Prostate gland (tissue), 2 donors: ENCODE results near the gene SOX12. TPM values are rescaled to one million over a fixed set of nuclear protein-coding genes. Genes with fewer than 3 reads are reported as not detected.

Experiments used
- DNase-seq: peaks from one replicate; pipeline ENCODE4 v3.0.0-alpha.2; 2019; ENCODE audit warnings: low spot score
- H3K27ac ChIP-seq, 2 donors: fragments of 200-600 bp; sonication (generic); 2 replicates each; pipeline ENCODE4 v1.5.1; 2017 to 2019
- H3K27me3 ChIP-seq: fragments of 200-600 bp; sonication (generic); replicated peaks from 2 replicates; pipeline ENCODE4 v1.5.1; 2019; ENCODE audit not compliant: insufficient read depth
- H3K36me3 ChIP-seq, 2 donors: fragments of 200-600 bp; sonication (generic); 1 replicate in 1 of 2; 2 replicates in 1 of 2; pipeline versions ENCODE4 v1.5.1 to v1.8.1; 2017 to 2019
- H3K4me1 ChIP-seq: fragments of 200-600 bp; sonication (generic); replicated peaks from 2 replicates; pipeline ENCODE4 v1.5.1; 2019
- H3K4me3 ChIP-seq, 2 donors: fragments of 200-600 bp; sonication (generic); 2 replicates each; pipeline ENCODE4 v1.5.1; 2017 to 2019
- H3K9me3 ChIP-seq: fragments of 200-600 bp; sonication (generic); 2 replicates; pipeline ENCODE4 v1.5.1; 2017
- POLR2A ChIP-seq: fragments of 450-650 bp; IDR thresholded peaks from one replicate; pipeline ENCODE4 v1.6.1; 2016; ENCODE audit warnings: antibody characterized with exemption, mild to moderate bottlenecking
- POLR2AphosphoS5 ChIP-seq: sonication (generic); formaldehyde crosslinking; IDR thresholded peaks from one replicate; pipeline ENCODE4 v1.6.1; 2017; ENCODE audit warnings: antibody characterized with exemption
- WGBS: methylation state at CpG from one replicate; pipeline ENCODE4 v1.1.5; 2018; 5-methylcytosine and 5-hydroxymethylcytosine counted together
- intact Hi-C: fragments of 100-400 bp; cut with DNase I; formaldehyde crosslinking; loops from one replicate; pipeline ENCODE4 v1.14.2; 2022
- total RNA-seq, 2 donors: library from RNA; depleted of rRNA; stranded (reverse); fragments of >200 nt; gene quantifications; one replicate each; pipeline ENCODE4 v1.1.0, GENCODE V29; 2016
- TF ChIP-seq, protein P1 (sequence below), 4 experiments: fragments of 200-600 bp in 2 of 4; fragments of 450-650 bp in 2 of 4; sonication (generic) in 2 of 4; IDR thresholded peaks; 1 replicate in 3 of 4; 2 replicates in 1 of 4; pipeline ENCODE4 v1.5.1; 2016 to 2019; ENCODE audit warnings: antibody characterized with exemption in 4 of 4, mild to moderate bottlenecking in 2 of 4, moderate library complexity in 2 of 4

Gene SOX12
- total RNA-seq, 2 donors from 2014 or later: 10.7 to 21.0 TPM

DNA sequence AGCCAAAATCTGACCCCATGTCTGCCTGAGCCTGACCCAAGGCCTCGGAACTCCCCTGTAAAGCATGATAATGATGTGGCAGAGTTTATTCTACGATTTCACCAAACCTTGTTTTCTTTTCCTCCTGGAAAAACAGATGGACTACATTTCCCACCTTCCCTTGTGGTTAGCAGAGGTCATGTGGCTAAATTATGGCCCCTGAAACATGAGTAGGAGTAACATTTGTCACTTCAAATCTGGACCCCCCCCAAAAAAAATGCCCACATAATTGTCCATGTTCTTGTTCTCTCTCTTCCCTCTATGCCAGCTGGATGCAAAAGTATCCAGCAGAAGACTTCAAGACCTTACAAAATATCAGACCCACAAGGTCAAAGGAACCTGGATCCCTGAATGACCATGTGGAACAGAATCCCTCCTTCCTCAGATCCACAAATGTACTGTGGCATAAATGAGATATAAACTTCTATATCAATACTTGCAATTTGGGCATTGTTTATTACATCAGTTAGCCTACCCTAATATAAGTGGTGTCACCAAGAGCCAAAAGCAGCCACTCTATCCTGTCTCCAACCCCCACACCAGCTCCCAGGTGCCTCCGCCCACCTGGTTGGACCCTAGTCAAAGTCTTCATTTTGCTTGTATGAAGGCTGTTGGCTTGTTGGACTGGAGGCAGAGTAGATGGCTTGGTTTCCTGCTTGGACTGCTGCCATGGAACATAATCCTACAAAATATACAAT is 36.2 kb upstream of the SOX12 start:
- DNase-seq: no peak
- intact Hi-C loops: no loop called here
- Histone ChIP-seq H3K4me3 (no peak overlapping the region), H3K27me3 (no peaks in the 10 kb centered on the region), H3K27ac (no peak overlapping the region), H3K36me3 (no peaks in the 10 kb centered on the region), H3K9me3 (no peaks in the 10 kb centered on the region), H3K4me1 (no peaks in the 10 kb centered on the region)
- 92% methylated on average over 3 of the region's 3 CpGs for WGBS
- TF ChIP-seq, protein P1, sequence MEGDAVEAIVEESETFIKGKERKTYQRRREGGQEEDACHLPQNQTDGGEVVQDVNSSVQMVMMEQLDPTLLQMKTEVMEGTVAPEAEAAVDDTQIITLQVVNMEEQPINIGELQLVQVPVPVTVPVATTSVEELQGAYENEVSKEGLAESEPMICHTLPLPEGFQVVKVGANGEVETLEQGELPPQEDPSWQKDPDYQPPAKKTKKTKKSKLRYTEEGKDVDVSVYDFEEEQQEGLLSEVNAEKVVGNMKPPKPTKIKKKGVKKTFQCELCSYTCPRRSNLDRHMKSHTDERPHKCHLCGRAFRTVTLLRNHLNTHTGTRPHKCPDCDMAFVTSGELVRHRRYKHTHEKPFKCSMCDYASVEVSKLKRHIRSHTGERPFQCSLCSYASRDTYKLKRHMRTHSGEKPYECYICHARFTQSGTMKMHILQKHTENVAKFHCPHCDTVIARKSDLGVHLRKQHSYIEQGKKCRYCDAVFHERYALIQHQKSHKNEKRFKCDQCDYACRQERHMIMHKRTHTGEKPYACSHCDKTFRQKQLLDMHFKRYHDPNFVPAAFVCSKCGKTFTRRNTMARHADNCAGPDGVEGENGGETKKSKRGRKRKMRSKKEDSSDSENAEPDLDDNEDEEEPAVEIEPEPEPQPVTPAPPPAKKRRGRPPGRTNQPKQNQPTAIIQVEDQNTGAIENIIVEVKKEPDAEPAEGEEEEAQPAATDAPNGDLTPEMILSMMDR (IDR thresholded peaks at IDR 0.05): no peak
- no peak for TF ChIP-seq POLR2AphosphoS5
- TF ChIP-seq POLR2A: no peak

DNA sequence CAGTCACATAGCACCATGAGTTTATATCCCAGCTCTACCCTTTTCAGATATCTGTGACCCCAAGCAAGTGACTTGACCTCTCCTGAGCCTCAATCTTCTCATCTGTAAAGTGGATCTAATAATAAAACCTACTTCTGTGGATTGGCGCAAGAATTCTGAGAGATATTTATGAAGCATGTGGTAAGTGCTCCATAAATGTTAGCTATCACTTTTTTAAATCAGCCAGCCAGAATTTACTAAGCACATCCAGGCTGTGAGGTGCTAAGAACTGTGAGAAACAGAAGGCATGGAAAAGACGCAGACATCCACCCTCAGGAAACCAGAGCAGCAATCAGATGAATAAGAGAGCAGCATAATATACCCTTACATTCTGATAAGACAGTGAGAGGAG is 35.7 kb upstream of the SOX12 start:
- intact Hi-C loops: no loop called here

DNA sequence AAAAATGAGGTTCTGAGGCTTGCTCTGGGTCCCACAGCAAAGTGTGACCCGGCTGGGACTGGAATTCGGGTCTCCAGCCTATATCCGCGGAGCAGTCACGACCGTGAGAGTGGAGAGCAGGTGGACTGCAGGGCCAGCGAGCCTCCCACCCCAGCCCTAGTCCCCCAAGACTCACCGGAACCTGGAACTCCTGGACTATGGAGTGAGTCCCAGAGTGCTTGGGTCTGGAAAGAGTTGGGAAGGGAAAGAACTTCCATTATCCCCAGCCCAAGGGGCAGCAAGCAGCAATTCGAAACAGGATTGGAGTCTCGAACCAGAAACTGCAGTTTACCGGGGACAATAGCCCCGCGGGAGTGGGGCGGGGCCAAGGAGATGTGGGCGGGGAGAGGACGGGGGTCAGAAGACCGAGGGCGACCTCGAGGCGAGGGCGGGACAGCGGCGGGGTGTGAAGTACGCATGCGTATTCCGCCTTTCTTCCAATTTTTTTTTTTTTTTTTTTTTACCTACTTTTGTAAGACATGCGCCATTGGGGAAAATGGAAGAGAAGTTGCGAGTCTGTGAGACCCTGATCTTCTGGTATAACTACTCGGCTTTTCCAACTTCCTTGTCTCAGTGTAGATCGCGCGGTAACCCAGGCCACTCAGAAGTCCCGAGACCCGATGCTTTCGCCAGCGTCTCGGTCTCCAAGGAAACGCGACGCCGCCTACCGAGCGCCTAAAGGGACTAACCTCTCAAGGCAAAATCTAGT is 35.1 kb upstream of the SOX12 start, which contains the start of gene C20orf96:
Gene C20orf96, minus strand, starts transcription at position 667 of the 748 bp plus-strand sequence. Its CDS starts 140 bp downstream, at position 527.
- peak; percentile 87 for DNase-seq
- Histone ChIP-seq H3K4me1 (no peaks in the 10 kb centered on the region), H3K27ac (peak within 1 kb of the TSS; percentile 81 to 84), H3K27me3 (no peaks in the 10 kb centered on the region), H3K9me3 (no peaks in the 10 kb centered on the region), H3K4me3 (peak within 1 kb of the TSS; percentile 43 to 54), H3K36me3 (no peaks in the 10 kb centered on the region)
- TF ChIP-seq POLR2AphosphoS5: peak; percentile 45
- TF ChIP-seq POLR2A: peak; percentile 26
- TF ChIP-seq, protein P1 (IDR thresholded peaks at IDR 0.05): peak in 2 of 4 experiments; percentile 31 to 53
- intact Hi-C loops: no loop called here
- WGBS: under 1% methylated on average over 43 of the region's 43 CpGs

More for the DNA sequence above, 35.7 kb upstream of the SOX12 start:
- Histone ChIP-seq H3K4me3 (peak overlapping the region; percentile 43 to 54), H3K4me1 (no peaks in the 10 kb centered on the region), H3K9me3 (no peaks in the 10 kb centered on the region), H3K27me3 (no peaks in the 10 kb centered on the region), H3K36me3 (no peaks in the 10 kb centered on the region), H3K27ac (peak overlapping the region; percentile 81 to 84)
- WGBS: 21% methylated on average over 2 of the region's 2 CpGs
- no peak for DNase-seq
- TF ChIP-seq, protein P1 (IDR thresholded peaks at IDR 0.05): no peak
- no peak for TF ChIP-seq POLR2AphosphoS5
- TF ChIP-seq POLR2A: no peak

DNA sequence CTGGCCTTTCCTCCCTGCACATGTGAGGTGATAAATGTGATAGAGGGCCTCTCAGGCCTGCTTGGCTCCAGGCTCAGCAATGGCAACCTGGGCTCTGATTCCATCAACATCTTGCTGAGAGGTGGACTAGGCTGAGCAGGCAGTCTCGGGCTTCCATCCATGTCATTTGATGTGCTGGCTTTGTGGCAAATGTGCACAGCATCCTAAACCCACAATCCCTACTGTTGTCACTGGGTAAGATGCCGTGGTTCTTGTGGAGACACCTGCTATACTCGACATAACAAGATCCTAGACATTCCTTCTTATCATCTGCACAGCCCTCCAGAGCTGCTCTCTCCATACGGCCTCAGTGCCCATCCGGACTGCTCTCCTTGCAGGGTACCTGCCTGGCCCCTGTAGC is 30.8 kb upstream of the SOX12 start:
- Histone ChIP-seq H3K4me3 (no peak overlapping the region), H3K27ac (no peak overlapping the region), H3K9me3 (no peaks in the 10 kb centered on the region), H3K36me3 (no peaks in the 10 kb centered on the region), H3K27me3 (no peaks in the 10 kb centered on the region), H3K4me1 (peaks cover 5% of the 10 kb centered on the region)
- TF ChIP-seq, protein P1 (IDR thresholded peaks at IDR 0.05): no peak
- TF ChIP-seq POLR2A: no peak
- TF ChIP-seq POLR2AphosphoS5: no peak
- intact Hi-C loops: no loop called here
- DNase-seq: no peak
- WGBS: 92% methylated on average over 5 of the region's 5 CpGs
